ENCODE measurements around the gene TIAM2. TPM values are rescaled to one million over a fixed set of nuclear protein-coding genes. Genes with fewer than 3 reads are reported as not detected.

TIAM2 gene
- total and polyA plus RNA-seq, 10 of the 15 experiments (the other 5 are each of a cell fraction or from before 2014, with no cell fraction given), result 1.1 to 10.5 (median 2.3) TPM

- FAIRE-seq (no peak), DNase-seq (ENCODE audit: low read depth, low spot score) (no peak), ATAC-seq (no peak)
- TF ChIP-seq NFYA (IDR thresholded peaks at IDR 0.05; ENCODE audit: borderline replicate concordance, low read depth, low read length) (no peak), EZH2 (IDR thresholded peaks at IDR 0.05; ENCODE audit: borderline replicate concordance, control insufficient read depth, low read depth, low read length) (no peak), RB1 (IDR thresholded peaks at IDR 0.05; ENCODE audit: borderline replicate concordance) (no peak), HDAC2 (IDR thresholded peaks at IDR 0.05) (no peak), SIX5 (IDR thresholded peaks at IDR 0.05; ENCODE audit: low read depth, low read length, severe bottlenecking) (no peak), CHD4 (IDR thresholded peaks at IDR 0.05) (no peak), CREM (IDR thresholded peaks at IDR 0.05; ENCODE audit: low read depth) (no peak), BHLHE40 (IDR thresholded peaks at IDR 0.05; ENCODE audit: borderline replicate concordance in 1 of 2, low read depth in 2 of 2, low read length in 1 of 2) (no peak), IRF3 (IDR thresholded peaks at IDR 0.05) (no peak), ZNF622 (IDR thresholded peaks at IDR 0.05) (no peak), EED (IDR thresholded peaks at IDR 0.05; ENCODE audit: low read depth) (no peak)
- Histone ChIP-seq H3K4me2 (ENCODE audit: control insufficient read depth, insufficient read depth) (no peak overlapping the region), H3K4me3 (no peak overlapping the region), H3K27ac (ENCODE audit: control insufficient read depth, insufficient read depth) (no peak overlapping the region), H3K36me3 (ENCODE audit: control insufficient read depth in 2 of 2, insufficient read depth in 2 of 2, low read length in 1 of 2) (peaks cover 5 to 6% of the 10 kb centered on the region in 2 experiments), H3K27me3 (replicated peaks in 1 of 2; ENCODE audit: control insufficient read depth in 2 of 2, insufficient read depth in 2 of 2, low read length in 1 of 2) (no peaks in the 10 kb centered on the region), H3K79me2 (ENCODE audit: control insufficient read depth, insufficient read depth, low read length) (no peaks in the 10 kb centered on the region), H3K9ac (ENCODE audit: control insufficient read depth, insufficient read depth, low read length) (no peak overlapping the region), H3K4me1 (ENCODE audit: control insufficient read depth, insufficient read depth, low read length) (peaks cover 4% of the 10 kb centered on the region; the same call in 1 of the 2 replicates), H2AFZ (ENCODE audit: control insufficient read depth, low read depth, low read length) (no peak overlapping the region), H4K20me1 (ENCODE audit: control insufficient read depth, insufficient read depth) (no peaks in the 10 kb centered on the region), H3K9me3 (replicated peaks; ENCODE audit: control insufficient read depth, insufficient read depth, low read length) (no peaks in the 10 kb centered on the region)
- no TSS peak for BruUV-seq (replicated peaks)
- POLR2A ChIA-PET, result no interaction called here
- in situ Hi-C loops (cut with MboI), result no loop called here
- SMC1A ChIA-PET (ENCODE audit: uncharacterized antibody, unreplicated experiment), result interaction anchor here (0.9 to 11.0 kb wide), 4 partner anchors 9 to 317 kb away, joined by 3 to 224 read pairs (median 4); no protein-coding TSS in a partner anchor
- intact Hi-C loops (cut with micrococcal nuclease; ENCODE audit: unreplicated experiment), result loop anchor here (5.0 to 10.0 kb wide), 2 partner anchors 380 to 568 kb away; no protein-coding TSS in a partner anchor
- CTCF ChIA-PET, result interaction anchor here (8.5 kb wide), 1 partner anchor 67 kb away, joined by 228 read pairs; no protein-coding TSS in a partner anchor
- RAD21 ChIA-PET (ENCODE audit: unreplicated experiment), result interaction anchor here (1.1 to 10.1 kb wide), 2 partner anchors 64 to 67 kb away, joined by 3 to 178 read pairs; no protein-coding TSS in a partner anchor
- WGBS (ENCODE audit: insufficient coverage, insufficient replicate concordance, low lambda C conversion rate, missing lambda C conversion rate), result over 99% methylated on average over 7 of the region's 7 CpGs
These were observed 250.1 kb downstream of the TIAM2 start for GRCh38 chr6:155245193-155245592.

Data from GM12878 (cell line).